Keratinocyte (primary cell): ENCODE results near the gene KLC1.

Experiments used
- CTCF ChIP-seq, 3 experiments: IDR thresholded peaks in 1 of 3; conservative IDR thresholded peaks in 1 of 3; optimal IDR thresholded peaks in 1 of 3; 2 replicates in 2 of 3; 3 replicates in 1 of 3; pipeline versions ENCODE3 to v1.5.1; 2011; ENCODE audit warnings: low read length in 3 of 3, mild to moderate bottlenecking in 3 of 3, moderate library complexity in 2 of 3, control low read depth in 1 of 3, inconsistent platforms in 1 of 3; ENCODE audit not compliant: insufficient read depth in 2 of 3; ENCODE audit errors: extremely low read depth in 1 of 3
- EZH2 ChIP-seq: IDR thresholded peaks from one replicate; pipeline ENCODE4 v1.6.1; 2012; ENCODE audit warnings: inconsistent platforms, mild to moderate bottlenecking, low read length, moderate library complexity

DNA sequence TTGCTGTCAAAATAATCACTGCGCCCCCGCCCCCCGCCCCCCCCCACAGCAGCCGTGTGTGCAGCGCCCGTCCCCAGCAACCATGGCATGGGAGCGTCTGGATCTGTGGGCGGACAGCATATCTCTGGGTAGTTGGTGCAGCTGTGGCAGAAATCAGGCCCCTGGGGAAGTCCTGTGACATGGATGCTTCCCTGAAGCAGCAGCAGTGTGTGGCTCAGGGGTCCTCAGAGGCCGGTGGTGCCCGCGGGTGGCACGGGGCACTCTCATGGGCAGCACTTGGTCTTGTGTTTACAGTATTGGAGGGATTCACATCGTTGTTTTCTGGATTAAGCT, 67.0 kb downstream of the KLC1 start:
- TF ChIP-seq CTCF (optimal IDR thresholded peaks at IDR 0.05 in 1 of 3, IDR thresholded peaks at IDR 0.05 in 1 of 3, conservative IDR thresholded peaks at IDR 0.05 in 1 of 3; ENCODE audit: extremely low read depth in 1 of 3, insufficient read depth in 2 of 3, low read length in 3 of 3) (no peak), EZH2 (no peak)
